ENCODE results near the gene CELSR3.

- no peak for TF ChIP-seq POLR2A (IDR thresholded peaks at IDR 0.05; ENCODE audit: low read depth, low read length)
- no peak for TF ChIP-seq TAF1 (IDR thresholded peaks at IDR 0.05; ENCODE audit: borderline replicate concordance, low read depth, low read length)
- no peak for TF ChIP-seq POLR2AphosphoS5 (IDR thresholded peaks at IDR 0.05; ENCODE audit: low read depth, low read length)
Observed at GRCh38 chr3:48641396-48641795, 21.3 kb downstream of the CELSR3 start.

Measured in GM12892 (cell line).